ENCODE results near the gene DNAAF5. TPM values are rescaled to one million over a fixed set of nuclear protein-coding genes. Genes with fewer than 3 reads are reported as not detected.

The DNAAF5 gene
- total RNA-seq, 4 donors from 2014 or later = 26.7 to 34.4 (median 29.0) TPM

DNA sequence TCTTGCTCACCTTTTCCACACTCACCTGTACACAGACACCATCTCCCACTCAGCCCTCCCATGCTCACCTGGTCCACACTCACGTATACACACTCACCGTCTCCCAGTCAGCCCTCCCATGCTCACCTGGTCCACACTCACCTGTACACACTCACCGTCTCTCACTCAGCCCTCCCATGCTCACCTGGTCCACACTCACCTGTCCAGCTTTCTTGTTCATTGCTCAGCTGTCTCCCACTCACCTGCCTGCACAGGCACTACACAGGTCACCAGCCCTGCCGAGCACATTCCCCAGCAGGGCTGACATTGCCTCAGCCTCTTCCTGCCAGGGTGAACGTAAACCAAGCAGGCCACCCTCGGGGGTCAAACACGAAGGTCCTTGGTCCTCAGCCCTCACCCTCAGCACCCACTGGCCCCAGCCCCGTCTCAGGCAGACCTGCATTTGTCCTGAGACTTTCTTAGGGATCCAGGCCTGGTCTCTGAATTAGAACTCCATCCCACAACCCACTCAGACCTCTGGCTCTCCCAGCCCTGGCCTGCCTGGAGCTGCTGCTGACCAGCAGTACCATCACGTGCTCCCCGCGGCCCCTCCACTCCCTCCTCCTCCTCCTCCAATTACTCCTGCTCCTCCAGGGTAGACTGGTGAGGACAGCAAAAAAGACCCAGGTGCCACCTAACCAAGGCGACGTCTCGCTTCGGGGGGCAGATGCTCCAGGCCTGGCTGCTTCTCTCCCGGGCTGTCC is 12.8 kb upstream of the DNAAF5 start:
- DNase-seq (ENCODE audit: low spot score in 2 of 2) = peak in 1 of 2 donors; percentile 74
- Histone ChIP-seq H3K4me1 (peaks cover 11% of the 10 kb centered on the region), H3K9me3 (no peaks in the 10 kb centered on the region), H3K4me3 (no peak overlapping the region), H3K36me3 (no peaks in the 10 kb centered on the region), H3K27me3 (peaks cover 16% of the 10 kb centered on the region), H3K27ac (no peak overlapping the region)
- TF ChIP-seq, protein P1, sequence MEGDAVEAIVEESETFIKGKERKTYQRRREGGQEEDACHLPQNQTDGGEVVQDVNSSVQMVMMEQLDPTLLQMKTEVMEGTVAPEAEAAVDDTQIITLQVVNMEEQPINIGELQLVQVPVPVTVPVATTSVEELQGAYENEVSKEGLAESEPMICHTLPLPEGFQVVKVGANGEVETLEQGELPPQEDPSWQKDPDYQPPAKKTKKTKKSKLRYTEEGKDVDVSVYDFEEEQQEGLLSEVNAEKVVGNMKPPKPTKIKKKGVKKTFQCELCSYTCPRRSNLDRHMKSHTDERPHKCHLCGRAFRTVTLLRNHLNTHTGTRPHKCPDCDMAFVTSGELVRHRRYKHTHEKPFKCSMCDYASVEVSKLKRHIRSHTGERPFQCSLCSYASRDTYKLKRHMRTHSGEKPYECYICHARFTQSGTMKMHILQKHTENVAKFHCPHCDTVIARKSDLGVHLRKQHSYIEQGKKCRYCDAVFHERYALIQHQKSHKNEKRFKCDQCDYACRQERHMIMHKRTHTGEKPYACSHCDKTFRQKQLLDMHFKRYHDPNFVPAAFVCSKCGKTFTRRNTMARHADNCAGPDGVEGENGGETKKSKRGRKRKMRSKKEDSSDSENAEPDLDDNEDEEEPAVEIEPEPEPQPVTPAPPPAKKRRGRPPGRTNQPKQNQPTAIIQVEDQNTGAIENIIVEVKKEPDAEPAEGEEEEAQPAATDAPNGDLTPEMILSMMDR (IDR thresholded peaks at IDR 0.05) = no peak
- TF ChIP-seq POLR2AphosphoS5 (IDR thresholded peaks at IDR 0.05) (no peak), POLR2A (IDR thresholded peaks at IDR 0.05) (no peak), EP300 (IDR thresholded peaks at IDR 0.05) (no peak)
- WGBS = 89% methylated on average over 15 of the region's 16 CpGs

DNA sequence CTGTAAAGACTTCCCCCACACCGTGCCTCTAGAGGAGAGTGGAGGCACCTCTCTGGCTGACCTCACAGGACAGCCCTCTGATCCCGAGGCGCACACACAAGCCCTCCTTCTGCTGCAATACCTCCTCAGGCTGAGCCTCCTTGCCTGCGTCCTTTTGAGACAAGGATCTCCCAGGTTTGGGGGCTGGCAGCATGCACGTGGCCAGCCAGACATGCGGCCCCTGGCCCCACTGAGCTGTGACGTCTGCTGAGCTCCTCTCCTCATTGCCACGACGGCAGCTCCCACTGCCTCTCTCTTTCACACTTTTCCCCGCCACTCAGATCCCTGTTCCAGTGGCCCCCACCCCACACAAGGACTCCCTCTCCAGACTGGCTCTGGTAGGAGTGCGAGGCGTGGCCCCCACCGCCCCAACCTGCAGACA is 12.2 kb upstream of the DNAAF5 start:
- TF ChIP-seq, protein P1 (IDR thresholded peaks at IDR 0.05) = no peak
- TF ChIP-seq EP300 (IDR thresholded peaks at IDR 0.05) (no peak), POLR2A (IDR thresholded peaks at IDR 0.05) (no peak), POLR2AphosphoS5 (IDR thresholded peaks at IDR 0.05) (no peak)
- Histone ChIP-seq H3K27me3 (peaks cover 16% of the 10 kb centered on the region), H3K4me1 (peaks cover 11% of the 10 kb centered on the region), H3K36me3 (no peaks in the 10 kb centered on the region), H3K27ac (no peak overlapping the region), H3K4me3 (no peak overlapping the region), H3K9me3 (no peaks in the 10 kb centered on the region)
- 90% methylated on average over 11 of the region's 13 CpGs for WGBS
- DNase-seq (ENCODE audit: low spot score in 2 of 2) = peak in 1 of 2 donors; percentile 77

DNA sequence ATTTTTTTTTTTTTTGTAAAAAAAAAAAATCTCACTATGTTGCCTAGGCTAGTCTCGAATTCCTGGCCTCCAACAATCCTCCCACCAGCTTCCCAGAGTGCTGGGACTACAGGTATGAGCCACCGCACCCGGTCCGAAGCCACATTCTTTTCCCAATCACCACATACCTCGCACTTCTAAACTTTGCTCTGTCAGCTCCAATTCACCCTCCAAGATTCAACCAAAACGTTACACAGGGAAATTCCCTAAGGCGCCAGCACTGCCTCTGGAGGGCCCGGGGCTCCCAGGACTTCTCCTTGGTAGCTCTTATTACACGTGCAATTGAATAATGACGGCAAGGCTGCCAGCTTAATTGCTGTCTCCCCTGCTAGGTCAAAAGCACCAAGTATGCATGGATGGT is 10.3 kb upstream of the DNAAF5 start:
- no peaks in the 10 kb centered on the region for H3K9me3 ChIP-seq
- TF ChIP-seq POLR2A (IDR thresholded peaks at IDR 0.05) (no peak), EP300 (IDR thresholded peaks at IDR 0.05) (no peak), POLR2AphosphoS5 (IDR thresholded peaks at IDR 0.05) (no peak)
- TF ChIP-seq, protein P1 (IDR thresholded peaks at IDR 0.05) = no peak
- H3K36me3 ChIP-seq = no peaks in the 10 kb centered on the region
- DNase-seq (ENCODE audit: low spot score in 2 of 2) = peak in 1 of 2 donors; percentile 52
- no peak overlapping the region for H3K27ac ChIP-seq
- H3K27me3 ChIP-seq = peaks cover 16% of the 10 kb centered on the region
- H3K4me3 ChIP-seq = no peak overlapping the region
- peaks cover 11% of the 10 kb centered on the region for H3K4me1 ChIP-seq
- WGBS = 40% methylated on average over 10 of the region's 10 CpGs

DNA sequence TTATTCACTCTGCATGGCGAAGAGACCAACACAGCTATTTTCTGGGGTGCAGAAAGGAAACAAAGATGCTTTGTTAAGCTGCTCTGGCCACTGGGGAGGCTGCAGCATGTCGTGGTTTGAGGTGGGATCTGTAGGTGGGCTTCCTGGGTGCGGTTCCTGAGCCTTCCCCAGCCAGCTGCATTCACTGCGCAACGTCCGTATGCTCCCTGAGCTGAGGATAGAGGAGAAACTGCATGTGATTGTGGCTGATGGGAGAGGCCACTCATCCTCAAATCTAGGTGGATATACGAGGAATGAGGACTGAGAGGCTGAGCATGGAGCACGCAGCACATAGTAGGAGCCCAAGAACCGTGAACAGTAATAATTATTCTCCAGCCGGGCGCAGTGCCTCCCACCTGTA is 9.9 kb upstream of the DNAAF5 start:
- DNase-seq (ENCODE audit: low spot score in 2 of 2) = peak in 1 of 2 donors; percentile 32
- WGBS = 71% methylated on average over 10 of the region's 11 CpGs
- no peak overlapping the region for H3K4me3 ChIP-seq
- TF ChIP-seq POLR2AphosphoS5 (IDR thresholded peaks at IDR 0.05) (no peak), POLR2A (IDR thresholded peaks at IDR 0.05) (no peak)
- H3K4me1 ChIP-seq = peaks cover 11% of the 10 kb centered on the region
- H3K27me3 ChIP-seq = peaks cover 15% of the 10 kb centered on the region
- no peak overlapping the region for H3K27ac ChIP-seq
- no peaks in the 10 kb centered on the region for H3K36me3 ChIP-seq
- no peaks in the 10 kb centered on the region for H3K9me3 ChIP-seq

DNA sequence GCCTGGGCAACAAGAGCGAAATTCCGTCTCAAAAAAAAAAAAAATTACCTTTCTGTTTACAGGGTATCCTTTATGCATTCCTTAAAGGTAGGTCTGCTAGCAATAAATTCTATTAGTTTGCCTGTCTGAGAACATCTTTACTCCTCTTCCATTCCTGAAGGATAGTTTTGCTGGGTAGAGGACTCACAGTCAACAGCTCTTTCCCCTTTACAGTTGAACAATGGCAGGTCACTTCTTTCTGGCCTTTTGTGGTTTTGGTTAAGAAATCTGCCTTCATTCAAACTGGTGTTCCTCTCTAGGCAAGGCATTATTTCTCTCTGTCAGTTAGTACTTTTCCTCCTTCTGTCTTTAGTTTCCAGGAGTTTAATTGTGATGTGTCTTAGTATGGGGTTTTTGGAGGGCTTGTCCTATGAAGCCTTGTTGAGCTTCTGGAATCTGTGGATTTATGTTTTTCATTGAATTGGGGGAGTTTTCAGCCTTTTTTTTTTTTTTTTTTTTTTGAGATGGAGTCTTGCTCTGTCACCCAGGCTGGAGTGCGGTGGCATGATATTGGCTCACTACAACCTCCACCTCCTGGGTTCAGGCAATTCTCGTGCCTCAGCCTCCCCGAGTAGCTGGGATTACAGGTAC is 4.8 kb upstream of the DNAAF5 start:
- WGBS = 95% methylated on average over 5 of the region's 5 CpGs
- Histone ChIP-seq H3K4me1 (peaks cover 12% of the 10 kb centered on the region), H3K27me3 (no peaks in the 10 kb centered on the region), H3K9me3 (no peaks in the 10 kb centered on the region), H3K27ac (no peak overlapping the region), H3K4me3 (no peak overlapping the region), H3K36me3 (peaks cover 2% of the 10 kb centered on the region)
- DNase-seq (ENCODE audit: low spot score in 2 of 2) = no peak
- TF ChIP-seq POLR2A (IDR thresholded peaks at IDR 0.05) (no peak), POLR2AphosphoS5 (IDR thresholded peaks at IDR 0.05) (no peak), EP300 (IDR thresholded peaks at IDR 0.05) (no peak)
- TF ChIP-seq, protein P1 (IDR thresholded peaks at IDR 0.05) = no peak

Data from suprapubic skin (tissue), 4 donors.